GM12878 (cell line): ENCODE measurements around the gene CTNNA2. TPM values are rescaled to one million over a fixed set of nuclear protein-coding genes. Genes with fewer than 3 reads are reported as not detected.

Source experiments
- ATAC-seq: fragments of 200-7000 bp; cut with Tn5 transposase; 3 replicates; pipeline ENCODE4 v1.9.1; 2020; ENCODE audit warnings: mild to moderate bottlenecking, moderate library complexity
- BruUV-seq: library from RNA; stranded (reverse); fragments of 400-500 nt; replicated peaks from 2 replicates; lab custom pipeline; 2021; lab: Mats Ljungman, UMichigan
- CTCF ChIA-PET: fragments of 300-600 bp; sonication (Branson Sonifier 250); formaldehyde crosslinking; extraction: SDS; loops from one replicate; lab custom pipeline; 2021; ENCODE audit warnings: inconsistent platforms; lab: Yijun Ruan, JAX
- POLR2A ChIA-PET: fragments of 350-600 bp; formaldehyde crosslinking; extraction: SDS; loops from one replicate; lab custom pipeline; 2021; ENCODE audit warnings: inconsistent platforms; lab: Charles Lee
- RAD21 ChIA-PET: fragments of 300-600 bp; sonication (Branson Sonifier 250); formaldehyde crosslinking; loops from one replicate; lab custom pipeline; 2023; ENCODE audit warnings: antibody characterized with exemption; ENCODE audit not compliant: unreplicated experiment; lab: Charles Lee
- SMC1A ChIA-PET: fragments of 300-600 bp; sonication (Branson Sonifier 250); formaldehyde crosslinking; loops from one replicate; lab custom pipeline; 2023; ENCODE audit not compliant: unreplicated experiment, uncharacterized antibody; lab: Charles Lee
- DNase-seq: peaks from one replicate; pipeline ENCODE4 v3.0.0-alpha.2; 2011; ENCODE audit warnings: low read depth, low spot score
- FAIRE-seq: peaks from 3 replicates; lab custom pipeline; 2011; peaks lifted over from hg19 to GRCh38; lab: Jason Lieb, UNC
- H2AFZ ChIP-seq: 2 replicates; pipeline ENCODE4 v1.6.0; 2011; ENCODE audit warnings: low read depth, low read length, control low read depth; ENCODE audit not compliant: control insufficient read depth
- H3K27ac ChIP-seq: 2 replicates; pipeline ENCODE4 v1.5.1; 2011; ENCODE audit warnings: control low read depth; ENCODE audit not compliant: control insufficient read depth, insufficient read depth
- H3K27me3 ChIP-seq, 2 experiments: replicated peaks in 1 of 2; 2 replicates each; pipeline versions ENCODE4 v1.6.0 to v1.6.1; 2011; ENCODE audit warnings: low read length in 1 of 2; ENCODE audit not compliant: control insufficient read depth in 2 of 2, insufficient read depth in 2 of 2
- H3K36me3 ChIP-seq, 2 experiments: 2 replicates each; pipeline ENCODE4 v1.5.1; 2011; ENCODE audit warnings: low read length in 1 of 2; ENCODE audit not compliant: control insufficient read depth in 2 of 2, insufficient read depth in 2 of 2
- H3K4me1 ChIP-seq: 2 replicates; pipeline ENCODE4 v1.6.1; 2011; ENCODE audit warnings: mild to moderate bottlenecking, low read length, moderate library complexity, mixed read lengths; ENCODE audit not compliant: control insufficient read depth, insufficient read depth
- H3K4me2 ChIP-seq: 2 replicates; pipeline ENCODE4 v1.6.0; 2011; ENCODE audit warnings: control low read depth; ENCODE audit not compliant: control insufficient read depth, insufficient read depth
- H3K4me3 ChIP-seq: fragments of 200-600 bp; sonication (generic); 2 replicates; pipeline ENCODE4 v1.5.1; 2016
- H3K79me2 ChIP-seq: 2 replicates; pipeline ENCODE4 v1.6.0; 2011; ENCODE audit warnings: low read length; ENCODE audit not compliant: control insufficient read depth, insufficient read depth
- H3K9ac ChIP-seq: 2 replicates; pipeline ENCODE4 v1.8.0; 2011; ENCODE audit warnings: low read length, control low read depth, mixed read lengths; ENCODE audit not compliant: control insufficient read depth, insufficient read depth
- H3K9me3 ChIP-seq: replicated peaks from 3 replicates; pipeline ENCODE4 v1.5.1; 2011; ENCODE audit warnings: mild to moderate bottlenecking, low read length; ENCODE audit not compliant: control insufficient read depth, insufficient read depth
- H4K20me1 ChIP-seq: 2 replicates; pipeline ENCODE4 v1.6.0; 2011; ENCODE audit not compliant: control insufficient read depth, insufficient read depth
- GATAD2B ChIP-seq: fragments of 450-650 bp; conservative IDR thresholded peaks from 2 replicates; pipeline ENCODE4 v1.6.1; 2017; ENCODE audit warnings: low read depth, mild to moderate bottlenecking, moderate library complexity
- IRF4 ChIP-seq: IDR thresholded peaks from 2 replicates; pipeline ENCODE4 v1.6.1; 2011; ENCODE audit warnings: low read depth, low read length
- PAX8 ChIP-seq: fragments of 450-650 bp; IDR thresholded peaks from 2 replicates; pipeline ENCODE4 v1.6.1; 2017; ENCODE audit warnings: mild to moderate bottlenecking, moderate library complexity
- TARDBP ChIP-seq: IDR thresholded peaks from 2 replicates; pipeline ENCODE4 v1.6.1; 2016; ENCODE audit warnings: borderline replicate concordance
- WGBS: methylation state at CpG from one replicate; pipeline ENCODE4 v1.1.6; 2016; ENCODE audit warnings: low lambda C conversion rate; ENCODE audit not compliant: insufficient replicate concordance, insufficient coverage; ENCODE audit errors: missing lambda C conversion rate; 5-methylcytosine and 5-hydroxymethylcytosine counted together
- in situ Hi-C: fragments of 300-500 bp; cut with MboI; formaldehyde crosslinking; loops from 9 replicates; pipeline ENCODE4 v1.14.3; 2018; ENCODE audit warnings: mixed read lengths
- intact Hi-C: fragments of 100-400 bp; cut with micrococcal nuclease; formaldehyde crosslinking; loops from one replicate; pipeline ENCODE4 v1.14.2; 2022; ENCODE audit not compliant: unreplicated experiment
- polyA plus RNA-seq, 11 experiments: library from polyadenylated mRNA; depleted of rRNA in 4 of 11; unstranded in 6 of 11; stranded (reverse) in 5 of 11; fragments of >200 nt; fragmentation: Nextera tagmentation in 4 of 11; fragmentation: Illumina TruSeq in 1 of 11; extraction: Ambion mirVana in 4 of 11; extraction: Trizol in 1 of 11; gene quantifications; 1 replicate in 1 of 11; 2 replicates in 10 of 11; pipeline versions ENCODE4 v1.2.1 to v1.2.3, GENCODE V29; 2011 to 2016; ENCODE audit warnings: inconsistent platforms in 2 of 11, missing spikeins in 2 of 11, low read depth in 1 of 11
- total RNA-seq, 4 experiments: library from RNA; depleted of rRNA in 3 of 4; stranded (reverse); fragments of >200 nt in 3 of 4; fragmentation: Illumina TruSeq in 1 of 4; extraction: Trizol in 1 of 4; gene quantifications; 2 replicates each; pipeline versions ENCODE4 v1.2.1 to v1.2.3, GENCODE V29; 2013 to 2021

The CTNNA2 gene
- total and polyA plus RNA-seq, 10 of the 15 experiments (the other 5 are each of a cell fraction or from before 2014, with no cell fraction given): 2.4 to 36.2 (median 6.6) TPM

GRCh38 chr2:79972661-79973060 lies 459.8 kb downstream of the CTNNA2 start:
- ChIA-PET SMC1A (no interaction called here), RAD21 (no interaction called here), CTCF (no interaction called here), POLR2A (no interaction called here)
- in situ Hi-C loops: no loop called here
- TF ChIP-seq GATAD2B (no peak), IRF4 (no peak)
- H3K9ac ChIP-seq: no peak overlapping the region
- no TSS peak for BruUV-seq
- no peak for DNase-seq
- no peaks in the 10 kb centered on the region for H3K9me3 ChIP-seq
- no peak overlapping the region for H2AFZ ChIP-seq
- no peak overlapping the region for H3K27ac ChIP-seq
- no peaks in the 10 kb centered on the region for H3K79me2 ChIP-seq
- no peaks in the 10 kb centered on the region for H4K20me1 ChIP-seq
- 13% methylated on average over 4 of the region's 4 CpGs for WGBS
- H3K4me3 ChIP-seq: no peak overlapping the region
- no peaks in the 10 kb centered on the region for H3K27me3 ChIP-seq
- no peak for FAIRE-seq
- ATAC-seq: no peak
- H3K4me1 ChIP-seq: no peaks in the 10 kb centered on the region
- H3K36me3 ChIP-seq: no peaks in the 10 kb centered on the region
- intact Hi-C loops: no loop called here
- H3K4me2 ChIP-seq: no peak overlapping the region

- SMC1A ChIA-PET: interaction anchor here (0.9 kb wide), 1 partner anchor 11 kb away, joined by 3 read pairs; no protein-coding TSS in a partner anchor
Observed at GRCh38 chr2:79975791-79976565, 463.1 kb downstream of the CTNNA2 start.

More at GRCh38 chr2:79975791-79976565, 463.1 kb downstream of the CTNNA2 start:
- BruUV-seq: no TSS peak
- ChIA-PET RAD21 (no interaction called here), CTCF (no interaction called here), POLR2A (no interaction called here)
- Histone ChIP-seq H3K27me3 (no peaks in the 10 kb centered on the region), H3K9ac (no peak overlapping the region), H4K20me1 (no peaks in the 10 kb centered on the region), H3K4me3 (no peak overlapping the region), H3K9me3 (no peaks in the 10 kb centered on the region), H3K4me1 (no peaks in the 10 kb centered on the region), H3K79me2 (no peaks in the 10 kb centered on the region), H2AFZ (no peak overlapping the region), H3K4me2 (no peak overlapping the region), H3K36me3 (no peaks in the 10 kb centered on the region), H3K27ac (no peak overlapping the region)
- 6% methylated on average over 6 of the region's 6 CpGs for WGBS
- ATAC-seq: no peak
- in situ Hi-C loops (no loop called here), intact Hi-C loops (no loop called here)
- no peak for FAIRE-seq
- DNase-seq: no peak
- TF ChIP-seq TARDBP: no peak
- TF ChIP-seq PAX8: no peak
- TF ChIP-seq, all 136 proteins: peak for 0
